GM12878 (cell line): ENCODE measurements around the gene CFB.

Source experiments
- EZH2 ChIP-seq: IDR thresholded peaks from 2 replicates; pipeline ENCODE4 v1.6.1; 2012; ENCODE audit warnings: low read depth, mild to moderate bottlenecking, control low read depth, inconsistent platforms, low read length, borderline replicate concordance; ENCODE audit not compliant: control insufficient read depth
- RFX5 ChIP-seq: IDR thresholded peaks from 2 replicates; pipeline ENCODE4 v1.6.1; 2011; ENCODE audit warnings: low read depth, low read length, improper control_type of control experiment
- TF ChIP-seq, protein P1 (sequence below), 3 experiments: IDR thresholded peaks in 2 of 3; conservative IDR thresholded peaks in 1 of 3; 2 replicates each; pipeline ENCODE4 v1.5.1; 2011; ENCODE audit warnings: low read depth in 3 of 3, low read length in 3 of 3, mild to moderate bottlenecking in 3 of 3, control low read depth in 2 of 3, moderate library complexity in 2 of 3, inconsistent platforms in 1 of 3, mixed read lengths in 1 of 3; ENCODE audit not compliant: control insufficient read depth in 2 of 3, insufficient read depth in 1 of 3; ENCODE audit errors: extremely low read depth in 1 of 3

DNA sequence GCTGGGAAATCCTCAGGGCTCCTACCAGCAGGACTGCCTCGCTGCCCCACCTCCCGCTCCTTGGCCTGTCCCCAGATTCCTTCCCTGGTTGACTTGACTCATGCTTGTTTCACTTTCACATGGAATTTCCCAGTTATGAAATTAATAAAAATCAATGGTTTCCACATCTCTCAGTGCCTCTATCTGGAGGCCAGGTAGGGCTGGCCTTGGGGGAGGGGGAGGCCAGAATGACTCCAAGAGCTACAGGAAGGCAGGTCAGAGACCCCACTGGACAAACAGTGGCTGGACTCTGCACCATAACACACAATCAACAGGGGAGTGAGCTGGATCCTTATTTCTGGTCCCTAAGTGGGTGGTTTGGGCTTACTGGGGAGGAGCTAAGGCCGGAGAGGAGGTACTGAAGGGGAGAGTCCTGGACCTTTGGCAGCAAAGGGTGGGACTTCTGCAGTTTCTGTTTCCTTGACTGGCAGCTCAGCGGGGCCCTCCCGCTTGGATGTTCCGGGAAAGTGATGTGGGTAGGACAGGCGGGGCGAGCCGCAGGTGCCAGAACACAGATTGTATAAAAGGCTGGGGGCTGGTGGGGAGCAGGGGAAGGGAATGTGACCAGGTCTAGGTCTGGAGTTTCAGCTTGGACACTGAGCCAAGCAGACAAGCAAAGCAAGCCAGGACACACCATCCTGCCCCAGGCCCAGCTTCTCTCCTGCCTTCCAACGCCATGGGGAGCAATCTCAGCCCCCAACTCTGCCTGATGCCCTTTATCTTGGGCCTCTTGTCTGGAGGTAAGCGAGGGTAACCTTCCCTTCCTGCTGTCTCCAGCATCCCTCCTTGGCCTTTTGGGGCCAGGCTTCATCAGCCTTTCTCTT is at the start of gene CFB:
- TF ChIP-seq EZH2 (no peak), RFX5 (no peak)
- TF ChIP-seq, protein P1, sequence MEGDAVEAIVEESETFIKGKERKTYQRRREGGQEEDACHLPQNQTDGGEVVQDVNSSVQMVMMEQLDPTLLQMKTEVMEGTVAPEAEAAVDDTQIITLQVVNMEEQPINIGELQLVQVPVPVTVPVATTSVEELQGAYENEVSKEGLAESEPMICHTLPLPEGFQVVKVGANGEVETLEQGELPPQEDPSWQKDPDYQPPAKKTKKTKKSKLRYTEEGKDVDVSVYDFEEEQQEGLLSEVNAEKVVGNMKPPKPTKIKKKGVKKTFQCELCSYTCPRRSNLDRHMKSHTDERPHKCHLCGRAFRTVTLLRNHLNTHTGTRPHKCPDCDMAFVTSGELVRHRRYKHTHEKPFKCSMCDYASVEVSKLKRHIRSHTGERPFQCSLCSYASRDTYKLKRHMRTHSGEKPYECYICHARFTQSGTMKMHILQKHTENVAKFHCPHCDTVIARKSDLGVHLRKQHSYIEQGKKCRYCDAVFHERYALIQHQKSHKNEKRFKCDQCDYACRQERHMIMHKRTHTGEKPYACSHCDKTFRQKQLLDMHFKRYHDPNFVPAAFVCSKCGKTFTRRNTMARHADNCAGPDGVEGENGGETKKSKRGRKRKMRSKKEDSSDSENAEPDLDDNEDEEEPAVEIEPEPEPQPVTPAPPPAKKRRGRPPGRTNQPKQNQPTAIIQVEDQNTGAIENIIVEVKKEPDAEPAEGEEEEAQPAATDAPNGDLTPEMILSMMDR (IDR thresholded peaks at IDR 0.05 in 2 of 3, conservative IDR thresholded peaks at IDR 0.05 in 1 of 3; ENCODE audit: control insufficient read depth in 2 of 3, extremely low read depth in 1 of 3, insufficient read depth in 1 of 3, low read depth in 3 of 3, low read length in 3 of 3): no peak
